ENCODE measurements around the gene BRD3.

BRD3 gene

GRCh38 chr9:134034215-134035040, 33.4 kb downstream of the BRD3 start:
- Histone ChIP-seq H3K9me3 (ENCODE audit: control insufficient read depth, low read length) (no peaks in the 10 kb centered on the region), H3K36me3 (ENCODE audit: control insufficient read depth, insufficient read depth, low read length) (peaks cover 97% of the 10 kb centered on the region), H3K27ac (ENCODE audit: low read depth, low read length, severe bottlenecking) (no peak overlapping the region), H3K4me3 (ENCODE audit: extremely low read depth, insufficient read depth, low read length, poor library complexity, severe bottlenecking) (no peak overlapping the region), H3K4me1 (ENCODE audit: control insufficient read depth, insufficient read depth, low read length, poor library complexity, severe bottlenecking) (no peaks in the 10 kb centered on the region)
- WGBS, 2 experiments (ENCODE audit: insufficient coverage in 2 of 2) = 97% methylated on average over 17 to 18 of the region's 19 CpGs

GRCh38 chr9:134033516-134034214, 34.2 kb downstream of the BRD3 start:
- H3K27ac ChIP-seq (ENCODE audit: low read depth, low read length, severe bottlenecking) = no peak overlapping the region
- peaks cover 92% of the 10 kb centered on the region for H3K36me3 ChIP-seq (ENCODE audit: control insufficient read depth, insufficient read depth, low read length)
- no peak overlapping the region for H3K4me3 ChIP-seq (ENCODE audit: extremely low read depth, insufficient read depth, low read length, poor library complexity, severe bottlenecking)
- H3K4me1 ChIP-seq (ENCODE audit: control insufficient read depth, insufficient read depth, low read length, poor library complexity, severe bottlenecking) = no peaks in the 10 kb centered on the region
- no peaks in the 10 kb centered on the region for H3K9me3 ChIP-seq (ENCODE audit: control insufficient read depth, low read length)
- 94 to 97% methylated on average over 18 to 21 of the region's 26 CpGs for WGBS, 2 experiments (ENCODE audit: insufficient coverage in 2 of 2)

GRCh38 chr9:134032456-134033222, 35.2 kb downstream of the BRD3 start:
- Histone ChIP-seq H3K9me3 (ENCODE audit: control insufficient read depth, low read length) (no peaks in the 10 kb centered on the region), H3K4me3 (ENCODE audit: extremely low read depth, insufficient read depth, low read length, poor library complexity, severe bottlenecking) (no peak overlapping the region), H3K27ac (ENCODE audit: low read depth, low read length, severe bottlenecking) (no peak overlapping the region), H3K36me3 (ENCODE audit: control insufficient read depth, insufficient read depth, low read length) (peaks cover 87% of the 10 kb centered on the region), H3K4me1 (ENCODE audit: control insufficient read depth, insufficient read depth, low read length, poor library complexity, severe bottlenecking) (no peaks in the 10 kb centered on the region)
- WGBS, 2 experiments (ENCODE audit: insufficient coverage in 2 of 2) = 96% methylated on average over 28 of the region's 40 CpGs

GRCh38 chr9:134031783-134032182, 36.0 kb downstream of the BRD3 start:
- Histone ChIP-seq H3K4me1 (ENCODE audit: control insufficient read depth, insufficient read depth, low read length, poor library complexity, severe bottlenecking) (no peaks in the 10 kb centered on the region), H3K9me3 (ENCODE audit: control insufficient read depth, low read length) (no peaks in the 10 kb centered on the region), H3K36me3 (ENCODE audit: control insufficient read depth, insufficient read depth, low read length) (peaks cover 87% of the 10 kb centered on the region), H3K4me3 (ENCODE audit: extremely low read depth, insufficient read depth, low read length, poor library complexity, severe bottlenecking) (no peak overlapping the region), H3K27ac (ENCODE audit: low read depth, low read length, severe bottlenecking) (no peak overlapping the region)
- 96% methylated on average over 11 to 13 of the region's 14 CpGs for WGBS, 2 experiments (ENCODE audit: insufficient coverage in 2 of 2)

- WGBS, 2 experiments (ENCODE audit: insufficient coverage in 2 of 2) = 91 to 96% methylated on average over 29 of the region's 29 CpGs
- Histone ChIP-seq H3K27ac (ENCODE audit: low read depth, low read length, severe bottlenecking) (no peak overlapping the region), H3K9me3 (ENCODE audit: control insufficient read depth, low read length) (no peaks in the 10 kb centered on the region), H3K4me1 (ENCODE audit: control insufficient read depth, insufficient read depth, low read length, poor library complexity, severe bottlenecking) (peaks cover 8% of the 10 kb centered on the region), H3K36me3 (ENCODE audit: control insufficient read depth, insufficient read depth, low read length) (peaks cover 81% of the 10 kb centered on the region), H3K4me3 (ENCODE audit: extremely low read depth, insufficient read depth, low read length, poor library complexity, severe bottlenecking) (no peak overlapping the region)
Measured at GRCh38 chr9:134030821-134031470, 36.9 kb downstream of the BRD3 start.

GRCh38 chr9:134029248-134030226, 38.3 kb downstream of the BRD3 start:
- 95 to 97% methylated on average over 19 to 20 of the region's 21 CpGs for WGBS, 2 experiments (ENCODE audit: insufficient coverage in 2 of 2)
- peaks cover 8% of the 10 kb centered on the region for H3K4me1 ChIP-seq (ENCODE audit: control insufficient read depth, insufficient read depth, low read length, poor library complexity, severe bottlenecking)
- H3K9me3 ChIP-seq (ENCODE audit: control insufficient read depth, low read length) = no peaks in the 10 kb centered on the region
- no peak overlapping the region for H3K4me3 ChIP-seq (ENCODE audit: extremely low read depth, insufficient read depth, low read length, poor library complexity, severe bottlenecking)
- no peak overlapping the region for H3K27ac ChIP-seq (ENCODE audit: low read depth, low read length, severe bottlenecking)
- peaks cover 68% of the 10 kb centered on the region for H3K36me3 ChIP-seq (ENCODE audit: control insufficient read depth, insufficient read depth, low read length)

- Histone ChIP-seq H3K9me3 (ENCODE audit: control insufficient read depth, low read length) (no peaks in the 10 kb centered on the region), H3K27ac (ENCODE audit: low read depth, low read length, severe bottlenecking) (no peak overlapping the region), H3K4me3 (ENCODE audit: extremely low read depth, insufficient read depth, low read length, poor library complexity, severe bottlenecking) (no peak overlapping the region), H3K4me1 (ENCODE audit: control insufficient read depth, insufficient read depth, low read length, poor library complexity, severe bottlenecking) (peaks cover 8% of the 10 kb centered on the region), H3K36me3 (ENCODE audit: control insufficient read depth, insufficient read depth, low read length) (peaks cover 59% of the 10 kb centered on the region)
- 96 to 97% methylated on average over 21 to 22 of the region's 22 CpGs for WGBS, 2 experiments (ENCODE audit: insufficient coverage in 2 of 2)
Measured at GRCh38 chr9:134028575-134029247, 39.1 kb downstream of the BRD3 start.

- H3K9me3 ChIP-seq (ENCODE audit: control insufficient read depth, low read length) = no peaks in the 10 kb centered on the region
- peaks cover 53% of the 10 kb centered on the region for H3K36me3 ChIP-seq (ENCODE audit: control insufficient read depth, insufficient read depth, low read length)
- no peak overlapping the region for H3K27ac ChIP-seq (ENCODE audit: low read depth, low read length, severe bottlenecking)
- 97 to 99% methylated on average over 8 to 9 of the region's 9 CpGs for WGBS, 2 experiments (ENCODE audit: insufficient coverage in 2 of 2)
- no peak overlapping the region for H3K4me3 ChIP-seq (ENCODE audit: extremely low read depth, insufficient read depth, low read length, poor library complexity, severe bottlenecking)
- peaks cover 8% of the 10 kb centered on the region for H3K4me1 ChIP-seq (ENCODE audit: control insufficient read depth, insufficient read depth, low read length, poor library complexity, severe bottlenecking)
Measured at GRCh38 chr9:134028076-134028475, 39.8 kb downstream of the BRD3 start.

- Histone ChIP-seq H3K4me3 (ENCODE audit: extremely low read depth, insufficient read depth, low read length, poor library complexity, severe bottlenecking) (no peak overlapping the region), H3K27ac (ENCODE audit: low read depth, low read length, severe bottlenecking) (no peak overlapping the region), H3K36me3 (ENCODE audit: control insufficient read depth, insufficient read depth, low read length) (peaks cover 48% of the 10 kb centered on the region), H3K4me1 (ENCODE audit: control insufficient read depth, insufficient read depth, low read length, poor library complexity, severe bottlenecking) (peaks cover 8% of the 10 kb centered on the region), H3K9me3 (ENCODE audit: control insufficient read depth, low read length) (no peaks in the 10 kb centered on the region)
- WGBS, 2 experiments (ENCODE audit: insufficient coverage in 2 of 2) = 92 to 98% methylated on average over 6 to 7 of the region's 7 CpGs
Measured at GRCh38 chr9:134027561-134027960, 40.3 kb downstream of the BRD3 start.

Measured in mesodermal cell (in vitro differentiated cells).